ENCODE results near the gene DNAH12. TPM values are rescaled to one million over a fixed set of nuclear protein-coding genes. Genes with fewer than 3 reads are reported as not detected.

DNAH12 gene
- total RNA-seq, 1 donor from 2014 or later: 0.23 TPM

DNA sequence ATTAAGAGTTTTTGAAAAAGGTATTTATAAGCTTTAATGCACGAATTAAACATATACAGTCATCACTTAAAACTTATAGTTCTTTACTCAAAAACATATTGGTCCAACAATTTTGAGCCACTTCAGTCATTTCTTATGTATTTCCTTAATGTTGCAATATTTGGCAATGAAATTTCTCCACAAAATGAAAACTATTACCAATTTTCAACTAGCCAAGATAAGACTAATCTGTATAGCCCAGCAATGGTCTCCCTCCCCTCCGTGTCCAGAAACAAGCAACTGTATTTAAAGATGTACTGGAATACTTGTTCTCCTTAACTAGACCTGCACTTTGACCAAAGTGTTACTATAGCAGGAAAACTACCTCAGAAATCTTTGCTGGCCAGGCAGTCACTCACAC is 43.8 kb upstream of the DNAH12 start:
- Histone ChIP-seq H3K9me3 (ENCODE audit: insufficient read depth, low read depth, low read length) (no peaks in the 10 kb centered on the region), H4K20me1 (ENCODE audit: insufficient read depth, low read length) (peaks cover 98% of the 10 kb centered on the region), H3K4me2 (ENCODE audit: low read length) (no peak overlapping the region), H3K4me1 (ENCODE audit: insufficient read depth, low read length) (peaks cover 10% of the 10 kb centered on the region), H3K4me3 (ENCODE audit: insufficient read depth, low read depth, low read length) (no peak overlapping the region), H3K36me3 (ENCODE audit: insufficient read depth, low read length) (peaks cover 10% of the 10 kb centered on the region), H3K79me2 (ENCODE audit: insufficient read depth, low read length) (peaks cover 100% of the 10 kb centered on the region), H3K9ac (ENCODE audit: low read length) (no peak overlapping the region), H3K27ac (ENCODE audit: low read depth, low read length) (no peak overlapping the region), H2AFZ (ENCODE audit: low read depth, low read length) (no peak overlapping the region), H3K27me3 (ENCODE audit: insufficient read depth, low read length) (no peaks in the 10 kb centered on the region)
- Mint-ChIP-seq H3K36me3 (ENCODE audit: low read depth, unreplicated experiment) (peaks cover 6% of the 10 kb centered on the region), H3K27ac (ENCODE audit: unreplicated experiment) (no peak overlapping the region), H3K4me3 (ENCODE audit: unreplicated experiment) (no peak overlapping the region), H3K4me1 (ENCODE audit: low read depth, unreplicated experiment) (peaks cover 25% of the 10 kb centered on the region), H3K27me3 (ENCODE audit: low read depth, unreplicated experiment) (no peaks in the 10 kb centered on the region), H3K9me3 (ENCODE audit: unreplicated experiment) (no peaks in the 10 kb centered on the region)
- FAIRE-seq (no peak), DNase-seq (ENCODE audit: low read depth) (no peak)
- TF ChIP-seq, protein P1, sequence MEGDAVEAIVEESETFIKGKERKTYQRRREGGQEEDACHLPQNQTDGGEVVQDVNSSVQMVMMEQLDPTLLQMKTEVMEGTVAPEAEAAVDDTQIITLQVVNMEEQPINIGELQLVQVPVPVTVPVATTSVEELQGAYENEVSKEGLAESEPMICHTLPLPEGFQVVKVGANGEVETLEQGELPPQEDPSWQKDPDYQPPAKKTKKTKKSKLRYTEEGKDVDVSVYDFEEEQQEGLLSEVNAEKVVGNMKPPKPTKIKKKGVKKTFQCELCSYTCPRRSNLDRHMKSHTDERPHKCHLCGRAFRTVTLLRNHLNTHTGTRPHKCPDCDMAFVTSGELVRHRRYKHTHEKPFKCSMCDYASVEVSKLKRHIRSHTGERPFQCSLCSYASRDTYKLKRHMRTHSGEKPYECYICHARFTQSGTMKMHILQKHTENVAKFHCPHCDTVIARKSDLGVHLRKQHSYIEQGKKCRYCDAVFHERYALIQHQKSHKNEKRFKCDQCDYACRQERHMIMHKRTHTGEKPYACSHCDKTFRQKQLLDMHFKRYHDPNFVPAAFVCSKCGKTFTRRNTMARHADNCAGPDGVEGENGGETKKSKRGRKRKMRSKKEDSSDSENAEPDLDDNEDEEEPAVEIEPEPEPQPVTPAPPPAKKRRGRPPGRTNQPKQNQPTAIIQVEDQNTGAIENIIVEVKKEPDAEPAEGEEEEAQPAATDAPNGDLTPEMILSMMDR (IDR thresholded peaks at IDR 0.05; ENCODE audit: insufficient read depth, low read depth, low read length): no peak
- no peak for TF ChIP-seq EZH2 (IDR thresholded peaks at IDR 0.05; ENCODE audit: insufficient read depth, low read length)

DNA sequence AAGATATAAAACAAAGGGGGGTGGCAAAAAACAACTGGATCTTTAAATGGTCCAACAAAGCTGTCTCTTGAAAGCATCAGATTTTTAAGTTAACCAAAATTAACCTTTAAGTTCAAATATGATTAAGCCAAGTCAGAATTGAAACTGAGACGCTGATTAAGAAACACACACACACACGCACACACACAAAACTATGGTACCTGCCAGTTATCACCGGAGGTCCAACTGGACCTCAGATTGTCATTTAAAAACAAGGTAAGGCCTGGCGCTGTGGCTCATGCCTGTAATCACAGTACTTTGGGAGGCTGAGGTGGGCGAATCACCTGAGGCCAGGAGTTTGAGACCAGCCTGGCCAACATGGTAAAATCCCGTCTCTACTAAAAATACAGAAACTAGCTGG is 42.6 kb upstream of the DNAH12 start:
- H3K36me3 ChIP-seq (ENCODE audit: insufficient read depth, low read length): peaks cover 19% of the 10 kb centered on the region
- H2AFZ ChIP-seq (ENCODE audit: low read depth, low read length): no peak overlapping the region
- Mint-ChIP-seq H3K36me3 (ENCODE audit: low read depth, unreplicated experiment) (peaks cover 7% of the 10 kb centered on the region), H3K9me3 (ENCODE audit: unreplicated experiment) (no peaks in the 10 kb centered on the region), H3K4me3 (ENCODE audit: unreplicated experiment) (no peak overlapping the region), H3K4me1 (ENCODE audit: low read depth, unreplicated experiment) (peaks cover 25% of the 10 kb centered on the region), H3K27me3 (ENCODE audit: low read depth, unreplicated experiment) (no peaks in the 10 kb centered on the region), H3K27ac (ENCODE audit: unreplicated experiment) (peak overlapping the region; percentile 34)
- H3K9ac ChIP-seq (ENCODE audit: low read length): no peak overlapping the region
- no peaks in the 10 kb centered on the region for H3K27me3 ChIP-seq (ENCODE audit: insufficient read depth, low read length)
- H3K4me1 ChIP-seq (ENCODE audit: insufficient read depth, low read length): no peaks in the 10 kb centered on the region
- TF ChIP-seq, protein P1 (IDR thresholded peaks at IDR 0.05; ENCODE audit: insufficient read depth, low read depth, low read length): no peak
- no peak for TF ChIP-seq EZH2 (IDR thresholded peaks at IDR 0.05; ENCODE audit: insufficient read depth, low read length)
- H3K27ac ChIP-seq (ENCODE audit: low read depth, low read length): no peak overlapping the region
- peaks cover 100% of the 10 kb centered on the region for H3K79me2 ChIP-seq (ENCODE audit: insufficient read depth, low read length)
- DNase-seq (ENCODE audit: low read depth): no peak
- FAIRE-seq: no peak
- H4K20me1 ChIP-seq (ENCODE audit: insufficient read depth, low read length): peaks cover 98% of the 10 kb centered on the region
- no peak overlapping the region for H3K4me3 ChIP-seq (ENCODE audit: insufficient read depth, low read depth, low read length)
- H3K9me3 ChIP-seq (ENCODE audit: insufficient read depth, low read depth, low read length): no peaks in the 10 kb centered on the region
- peak overlapping the region; percentile 29 for H3K4me2 ChIP-seq (ENCODE audit: low read length)

DNA sequence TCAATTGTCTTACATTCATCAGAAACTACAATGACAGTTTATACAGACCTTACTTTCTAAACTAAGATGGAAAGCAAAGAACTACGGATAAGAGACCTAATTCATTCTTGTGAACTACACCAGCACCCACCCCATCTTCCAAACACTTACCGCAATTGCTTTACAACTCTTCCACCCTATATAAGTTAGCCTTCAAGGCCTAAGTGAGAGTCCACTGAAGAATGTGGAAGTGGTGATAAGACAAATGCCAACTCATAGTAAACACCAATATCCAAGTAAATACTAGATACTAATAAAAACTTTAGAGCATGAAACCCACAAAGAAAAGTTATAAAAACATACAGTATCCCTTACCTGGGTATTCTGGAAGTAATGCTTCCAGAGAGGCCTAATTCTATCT is 39.4 kb upstream of the DNAH12 start:
- Histone ChIP-seq H3K27ac (ENCODE audit: low read depth, low read length) (no peak overlapping the region), H3K27me3 (ENCODE audit: insufficient read depth, low read length) (no peaks in the 10 kb centered on the region), H3K4me2 (ENCODE audit: low read length) (peak overlapping the region; percentile 3), H3K79me2 (ENCODE audit: insufficient read depth, low read length) (peaks cover 100% of the 10 kb centered on the region), H3K9me3 (ENCODE audit: insufficient read depth, low read depth, low read length) (no peaks in the 10 kb centered on the region), H2AFZ (ENCODE audit: low read depth, low read length) (no peak overlapping the region), H3K4me3 (ENCODE audit: insufficient read depth, low read depth, low read length) (no peak overlapping the region), H3K36me3 (ENCODE audit: insufficient read depth, low read length) (peaks cover 44% of the 10 kb centered on the region), H3K4me1 (ENCODE audit: insufficient read depth, low read length) (no peaks in the 10 kb centered on the region), H3K9ac (ENCODE audit: low read length) (no peak overlapping the region), H4K20me1 (ENCODE audit: insufficient read depth, low read length) (peaks cover 100% of the 10 kb centered on the region)
- H3K27ac Mint-ChIP-seq (ENCODE audit: unreplicated experiment): no peak overlapping the region
- H3K36me3 Mint-ChIP-seq (ENCODE audit: low read depth, unreplicated experiment): peaks cover 7% of the 10 kb centered on the region
- H3K4me3 Mint-ChIP-seq (ENCODE audit: unreplicated experiment): peak overlapping the region; percentile 27
- FAIRE-seq (no peak), DNase-seq (ENCODE audit: low read depth) (no peak)
- H3K9me3 Mint-ChIP-seq (ENCODE audit: unreplicated experiment): no peaks in the 10 kb centered on the region
- H3K4me1 Mint-ChIP-seq (ENCODE audit: low read depth, unreplicated experiment): peaks cover 18% of the 10 kb centered on the region
- TF ChIP-seq EZH2 (IDR thresholded peaks at IDR 0.05; ENCODE audit: insufficient read depth, low read length): no peak
- TF ChIP-seq, protein P1 (IDR thresholded peaks at IDR 0.05; ENCODE audit: insufficient read depth, low read depth, low read length): no peak
- no peaks in the 10 kb centered on the region for H3K27me3 Mint-ChIP-seq (ENCODE audit: low read depth, unreplicated experiment)

Data from astrocyte (in vitro differentiated cells and primary cell).